ENCODE data around the gene PDIA4.

DNA sequence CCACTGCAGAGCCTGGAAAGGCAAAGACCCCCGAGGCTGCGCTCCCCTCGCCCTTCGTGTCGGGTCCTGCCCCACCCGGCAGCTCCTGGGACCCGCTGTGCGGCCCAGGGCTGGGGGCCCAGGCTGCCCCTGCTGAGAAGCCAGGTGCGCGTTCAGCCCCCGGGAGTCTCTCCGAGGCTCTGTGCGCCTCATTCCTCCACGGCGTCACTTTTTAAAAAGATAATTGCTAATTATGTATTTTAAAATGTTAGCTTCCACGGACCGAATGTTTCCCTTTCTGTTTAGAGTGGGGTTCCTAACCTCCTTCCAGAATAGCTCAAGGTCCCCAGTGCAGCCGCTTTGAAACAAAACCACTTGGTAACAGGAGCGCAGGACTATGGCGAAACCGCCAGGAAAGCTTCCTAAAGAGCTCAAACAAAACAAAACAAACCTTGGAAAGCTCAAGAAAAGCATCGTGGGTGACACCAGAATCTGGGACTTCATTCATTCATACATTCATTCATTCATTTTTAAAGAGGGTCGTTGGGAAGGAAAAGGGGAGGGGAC lies 45.6 kb downstream of the PDIA4 start:
- no peak for TF ChIP-seq EP300 (IDR thresholded peaks at IDR 0.05)
- TF ChIP-seq CTCF (IDR thresholded peaks at IDR 0.05) = no peak
